OCI-LY3 (cell line): ENCODE data around the gene ULK1.

Experiments
- CTCF ChIP-seq: fragments of 200-600, 300-600 bp; sonication (generic); IDR thresholded peaks from 2 replicates; pipeline ENCODE4 v1.5.1; 2014; ENCODE audit warnings: antibody characterized with exemption, low read length, low read depth
- EZH2phosphoT487 ChIP-seq: fragments of 200-600 bp; shearing (Covaris generic); IDR thresholded peaks from 2 replicates; pipeline ENCODE4 v1.6.1; 2018; ENCODE audit warnings: antibody characterized with exemption, mixed run types, low read depth

- TF ChIP-seq CTCF, result no peak
- no peak for TF ChIP-seq EZH2phosphoT487
Measured at GRCh38 chr12:131909081-131909751, 14.8 kb downstream of the ULK1 start.
